Measurements from ENCODE around the gene BICD2. TPM values are rescaled to one million over a fixed set of nuclear protein-coding genes. Genes with fewer than 3 reads are reported as not detected.
A peak's percentile ranks its signal among the peaks of the same experiment; 100 is the strongest.
"Not testable (repeated sequence)": the region's sequence is repeated elsewhere in the genome, so short reads cannot be mapped to it uniquely, and the experiment has no call there.

BICD2 gene
- total and polyA plus RNA-seq, 9 donors: 24.0 to 37.1 (median 29.7) TPM

GRCh38 chr9:92796337-92796804 is 31.7 kb upstream of the BICD2 start:
- H3K4me3 ChIP-seq (ENCODE audit: low read length); H3K36me3 ChIP-seq (ENCODE audit: control insufficient read depth, insufficient read depth, low read length); DNase-seq; H3K9me3 ChIP-seq (replicated peaks; ENCODE audit: control insufficient read depth, low read depth, low read length); H3K4me1 ChIP-seq (ENCODE audit: control insufficient read depth, insufficient read depth, low read length); H3K27ac ChIP-seq (ENCODE audit: low read length): not testable (repeated sequence)
- peaks cover 40% of the 10 kb centered on the region for H3K27me3 ChIP-seq (ENCODE audit: control insufficient read depth, insufficient read depth, low read length)
- WGBS (ENCODE audit: insufficient coverage): 43% methylated on average over 8 of the region's 9 CpGs

GRCh38 chr9:92795598-92796336 is 31.1 kb upstream of the BICD2 start:
- H3K4me3 ChIP-seq (ENCODE audit: low read length): no peak overlapping the region
- H3K36me3 ChIP-seq (ENCODE audit: control insufficient read depth, insufficient read depth, low read length): no peaks in the 10 kb centered on the region
- no peak for DNase-seq
- H3K27me3 ChIP-seq (ENCODE audit: control insufficient read depth, insufficient read depth, low read length): peaks cover 38% of the 10 kb centered on the region
- no peak overlapping the region for H3K27ac ChIP-seq (ENCODE audit: low read length)
- 72% methylated on average over 4 of the region's 9 CpGs for WGBS (ENCODE audit: insufficient coverage)
- no peaks in the 10 kb centered on the region for H3K4me1 ChIP-seq (ENCODE audit: control insufficient read depth, insufficient read depth, low read length)
- no peaks in the 10 kb centered on the region for H3K9me3 ChIP-seq (replicated peaks; ENCODE audit: control insufficient read depth, low read depth, low read length)

GRCh38 chr9:92795000-92795399 is 30.4 kb upstream of the BICD2 start:
- H3K4me1 ChIP-seq (ENCODE audit: control insufficient read depth, insufficient read depth, low read length): no peaks in the 10 kb centered on the region
- H3K27me3 ChIP-seq (ENCODE audit: control insufficient read depth, insufficient read depth, low read length): peaks cover 32% of the 10 kb centered on the region
- no peak overlapping the region for H3K27ac ChIP-seq (ENCODE audit: low read length)
- H3K9me3 ChIP-seq (replicated peaks; ENCODE audit: control insufficient read depth, low read depth, low read length): no peaks in the 10 kb centered on the region
- WGBS (ENCODE audit: insufficient coverage): 96% methylated on average over 4 of the region's 4 CpGs
- H3K36me3 ChIP-seq (ENCODE audit: control insufficient read depth, insufficient read depth, low read length): no peaks in the 10 kb centered on the region
- no peak overlapping the region for H3K4me3 ChIP-seq (ENCODE audit: low read length)
- DNase-seq: no peak

- no peaks in the 10 kb centered on the region for H3K9me3 ChIP-seq (replicated peaks; ENCODE audit: control insufficient read depth, low read depth, low read length)
- no peaks in the 10 kb centered on the region for H3K4me1 ChIP-seq (ENCODE audit: control insufficient read depth, insufficient read depth, low read length)
- no peak overlapping the region for H3K27ac ChIP-seq (ENCODE audit: low read length)
- no peaks in the 10 kb centered on the region for H3K36me3 ChIP-seq (ENCODE audit: control insufficient read depth, insufficient read depth, low read length)
- no CpG with 5 or more reads among the region's 7 CpGs for WGBS (ENCODE audit: insufficient coverage)
- H3K4me3 ChIP-seq (ENCODE audit: low read length): no peak overlapping the region
- H3K27me3 ChIP-seq (ENCODE audit: control insufficient read depth, insufficient read depth, low read length): peaks cover 31% of the 10 kb centered on the region
- no peak for DNase-seq
These were observed 29.8 kb upstream of the BICD2 start for GRCh38 chr9:92794426-92794825.

- H3K4me3 ChIP-seq (ENCODE audit: low read length): no peak overlapping the region
- WGBS (ENCODE audit: insufficient coverage): 43% methylated on average over 11 of the region's 13 CpGs
- H3K9me3 ChIP-seq (replicated peaks; ENCODE audit: control insufficient read depth, low read depth, low read length): no peaks in the 10 kb centered on the region
- H3K4me1 ChIP-seq (ENCODE audit: control insufficient read depth, insufficient read depth, low read length): no peaks in the 10 kb centered on the region
- DNase-seq: peak; percentile 82
- no peaks in the 10 kb centered on the region for H3K36me3 ChIP-seq (ENCODE audit: control insufficient read depth, insufficient read depth, low read length)
- H3K27ac ChIP-seq (ENCODE audit: low read length): no peak overlapping the region
- peaks cover 8% of the 10 kb centered on the region for H3K27me3 ChIP-seq (ENCODE audit: control insufficient read depth, insufficient read depth, low read length)
These were observed 26.2 kb upstream of the BICD2 start for GRCh38 chr9:92790542-92791527.

- Histone ChIP-seq H3K9me3 (replicated peaks; ENCODE audit: control insufficient read depth, low read depth, low read length) (no peaks in the 10 kb centered on the region), H3K27me3 (ENCODE audit: control insufficient read depth, insufficient read depth, low read length) (peaks cover 2% of the 10 kb centered on the region), H3K4me3 (ENCODE audit: low read length) (no peak overlapping the region), H3K4me1 (ENCODE audit: control insufficient read depth, insufficient read depth, low read length) (no peaks in the 10 kb centered on the region), H3K27ac (ENCODE audit: low read length) (no peak overlapping the region), H3K36me3 (ENCODE audit: control insufficient read depth, insufficient read depth, low read length) (no peaks in the 10 kb centered on the region)
- no peak for DNase-seq
- no CpG with 5 or more reads among the region's 1 CpG for WGBS (ENCODE audit: insufficient coverage)
These were observed 21.7 kb upstream of the BICD2 start for GRCh38 chr9:92786298-92786697.

GRCh38 chr9:92781899-92782298 is 17.3 kb upstream of the BICD2 start:
- no peak overlapping the region for H3K4me3 ChIP-seq (ENCODE audit: low read length)
- H3K9me3 ChIP-seq (replicated peaks; ENCODE audit: control insufficient read depth, low read depth, low read length): peaks cover 3% of the 10 kb centered on the region
- no peak overlapping the region for H3K27ac ChIP-seq (ENCODE audit: low read length)
- no peak for DNase-seq
- H3K36me3 ChIP-seq (ENCODE audit: control insufficient read depth, insufficient read depth, low read length): no peaks in the 10 kb centered on the region
- no peaks in the 10 kb centered on the region for H3K4me1 ChIP-seq (ENCODE audit: control insufficient read depth, insufficient read depth, low read length)
- H3K27me3 ChIP-seq (ENCODE audit: control insufficient read depth, insufficient read depth, low read length): no peaks in the 10 kb centered on the region
- 100% methylated on average over 1 of the region's 2 CpGs for WGBS (ENCODE audit: insufficient coverage)

- no peak for DNase-seq
- H3K4me3 ChIP-seq (ENCODE audit: low read length): no peak overlapping the region
- H3K36me3 ChIP-seq (ENCODE audit: control insufficient read depth, insufficient read depth, low read length): no peaks in the 10 kb centered on the region
- peaks cover 3% of the 10 kb centered on the region for H3K9me3 ChIP-seq (replicated peaks; ENCODE audit: control insufficient read depth, low read depth, low read length)
- no peaks in the 10 kb centered on the region for H3K4me1 ChIP-seq (ENCODE audit: control insufficient read depth, insufficient read depth, low read length)
- H3K27me3 ChIP-seq (ENCODE audit: control insufficient read depth, insufficient read depth, low read length): no peaks in the 10 kb centered on the region
- no peak overlapping the region for H3K27ac ChIP-seq (ENCODE audit: low read length)
These were observed 15.6 kb upstream of the BICD2 start for GRCh38 chr9:92780206-92780605.

GRCh38 chr9:92775466-92775865 is 10.8 kb upstream of the BICD2 start:
- Histone ChIP-seq H3K4me3 (ENCODE audit: low read length) (no peak overlapping the region), H3K9me3 (replicated peaks; ENCODE audit: control insufficient read depth, low read depth, low read length) (peaks cover 3% of the 10 kb centered on the region), H3K27ac (ENCODE audit: low read length) (no peak overlapping the region), H3K4me1 (ENCODE audit: control insufficient read depth, insufficient read depth, low read length) (peaks cover 1% of the 10 kb centered on the region), H3K27me3 (ENCODE audit: control insufficient read depth, insufficient read depth, low read length) (no peaks in the 10 kb centered on the region), H3K36me3 (ENCODE audit: control insufficient read depth, insufficient read depth, low read length) (no peaks in the 10 kb centered on the region)
- DNase-seq: no peak
- 100% methylated on average over 2 of the region's 5 CpGs for WGBS (ENCODE audit: insufficient coverage)

GRCh38 chr9:92774274-92774673 is 9.6 kb upstream of the BICD2 start:
- H3K4me1 ChIP-seq (ENCODE audit: control insufficient read depth, insufficient read depth, low read length): peaks cover 5% of the 10 kb centered on the region
- H3K36me3 ChIP-seq (ENCODE audit: control insufficient read depth, insufficient read depth, low read length): no peaks in the 10 kb centered on the region
- H3K4me3 ChIP-seq (ENCODE audit: low read length): no peak overlapping the region
- H3K27ac ChIP-seq (ENCODE audit: low read length): no peak overlapping the region
- WGBS (ENCODE audit: insufficient coverage): 88% methylated on average over 1 of the region's 1 CpG
- H3K9me3 ChIP-seq (replicated peaks; ENCODE audit: control insufficient read depth, low read depth, low read length): peaks cover 3% of the 10 kb centered on the region
- no peak for DNase-seq
- no peaks in the 10 kb centered on the region for H3K27me3 ChIP-seq (ENCODE audit: control insufficient read depth, insufficient read depth, low read length)
